Purkinje cell (primary cell): ENCODE data around the gene MAPT. TPM values are rescaled to one million over a fixed set of nuclear protein-coding genes. Genes with fewer than 3 reads are reported as not detected.

Source experiments
- polyA plus RNA-seq: library from polyadenylated mRNA; unstranded; fragments of >200 nt; fragmentation: Nextera tagmentation; gene quantifications from 2 replicates; pipeline ENCODE4 v1.2.1, GENCODE V29; 2014

Gene MAPT
- 8.8 and 20.1 TPM in 2 replicates for polyA plus RNA-seq

DNA sequence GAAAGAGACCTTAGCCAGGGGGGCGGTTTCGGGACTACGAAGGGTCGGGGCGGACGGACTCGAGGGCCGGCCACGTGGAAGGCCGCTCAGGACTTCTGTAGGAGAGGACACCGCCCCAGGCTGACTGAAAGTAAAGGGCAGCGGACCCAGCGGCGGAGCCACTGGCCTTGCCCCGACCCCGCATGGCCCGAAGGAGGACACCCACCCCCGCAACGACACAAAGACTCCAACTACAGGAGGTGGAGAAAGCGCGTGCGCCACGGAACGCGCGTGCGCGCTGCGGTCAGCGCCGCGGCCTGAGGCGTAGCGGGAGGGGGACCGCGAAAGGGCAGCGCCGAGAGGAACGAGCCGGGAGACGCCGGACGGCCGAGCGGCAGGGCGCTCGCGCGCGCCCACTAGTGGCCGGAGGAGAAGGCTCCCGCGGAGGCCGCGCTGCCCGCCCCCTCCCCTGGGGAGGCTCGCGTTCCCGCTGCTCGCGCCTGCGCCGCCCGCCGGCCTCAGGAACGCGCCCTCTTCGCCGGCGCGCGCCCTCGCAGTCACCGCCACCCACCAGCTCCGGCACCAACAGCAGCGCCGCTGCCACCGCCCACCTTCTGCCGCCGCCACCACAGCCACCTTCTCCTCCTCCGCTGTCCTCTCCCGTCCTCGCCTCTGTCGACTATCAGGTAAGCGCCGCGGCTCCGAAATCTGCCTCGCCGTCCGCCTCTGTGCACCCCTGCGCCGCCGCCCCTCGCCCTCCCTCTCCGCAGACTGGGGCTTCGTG is at the start of gene MAPT:
Gene MAPT, plus strand, starts transcription at position 533 of the 763 bp plus-strand sequence. CDS start 67,784 bp downstream, outside the sequence.

GRCh38 chr17:45844695-45845375 is 49.5 kb upstream of the MAPT start, which contains the start of gene SPPL2C:
SPPL2C (plus strand) TSS chr17:45844881; CDS start chr17:45844907, 26 bp downstream.

DNA sequence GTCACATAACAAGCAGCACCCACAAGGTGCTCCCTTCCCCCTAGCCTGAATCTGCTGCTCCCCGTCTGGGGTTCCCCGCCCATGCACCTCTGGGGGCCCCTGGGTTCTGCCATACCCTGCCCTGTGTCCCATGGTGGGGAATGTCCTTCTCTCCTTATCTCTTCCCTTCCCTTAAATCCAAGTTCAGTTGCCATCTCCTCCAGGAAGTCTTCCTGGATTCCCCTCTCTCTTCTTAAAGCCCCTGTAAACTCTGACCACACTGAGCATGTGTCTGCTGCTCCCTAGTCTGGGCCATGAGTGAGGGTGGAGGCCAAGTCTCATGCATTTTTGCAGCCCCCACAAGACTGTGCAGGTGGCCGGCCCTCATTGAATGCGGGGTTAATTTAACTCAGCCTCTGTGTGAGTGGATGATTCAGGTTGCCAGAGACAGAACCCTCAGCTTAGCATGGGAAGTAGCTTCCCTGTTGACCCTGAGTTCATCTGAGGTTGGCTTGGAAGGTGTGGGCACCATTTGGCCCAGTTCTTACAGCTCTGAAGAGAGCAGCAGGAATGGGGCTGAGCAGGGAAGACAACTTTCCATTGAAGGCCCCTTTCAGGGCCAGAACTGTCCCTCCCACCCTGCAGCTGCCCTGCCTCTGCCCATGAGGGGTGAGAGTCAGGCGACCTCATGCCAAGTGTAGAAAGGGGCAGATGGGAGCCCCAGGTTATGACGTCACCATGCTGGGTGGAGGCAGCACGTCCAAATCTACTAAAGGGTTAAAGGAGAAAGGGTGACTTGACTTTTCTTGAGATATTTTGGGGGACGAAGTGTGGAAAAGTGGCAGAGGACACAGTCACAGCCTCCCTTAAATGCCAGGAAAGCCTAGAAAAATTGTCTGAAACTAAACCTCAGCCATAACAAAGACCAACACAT is 104.9 kb downstream of the MAPT start, which contains the start of gene STH:
Gene STH, plus strand, starts transcription at position 264 of the 913 bp plus-strand sequence. Its CDS starts 30 bp downstream, at position 294.

Other genes starting within 250 kb of the MAPT start
- gene CRHR1, start 110.2 kb upstream of the MAPT start, polyA plus RNA-seq: 0.28 and 1.4 TPM in 2 replicates
- not detected in 2 replicates for gene SPPL2C, start 49.7 kb upstream of the MAPT start, polyA plus RNA-seq
- gene STH, start 104.7 kb downstream of the MAPT start, polyA plus RNA-seq: not detected in 2 replicates